Endothelial cell of umbilical vein (primary cell): ENCODE results near the gene RAX. TPM values are rescaled to one million over a fixed set of nuclear protein-coding genes. Genes with fewer than 3 reads are reported as not detected.

Experiments used
- BruUV-seq: library from RNA; stranded (reverse); fragments of 400-500 nt; replicated peaks from 2 replicates; lab custom pipeline; 2021; lab: Mats Ljungman, UMichigan
- CTCF ChIA-PET: fragments of 300-600, 350-600 bp; sonication (Branson Sonifier 250); formaldehyde crosslinking; loops from one replicate; lab custom pipeline; 2021; ENCODE audit warnings: antibody characterized with exemption, inconsistent platforms; lab: Charles Lee
- POLR2A ChIA-PET: fragments of 300-600, 350-600 bp; sonication (Branson Sonifier 250); formaldehyde crosslinking; loops from one replicate; lab custom pipeline; 2021; ENCODE audit warnings: antibody characterized with exemption, inconsistent platforms; lab: Charles Lee
- DNase-seq: peaks from one replicate; pipeline ENCODE4 v3.0.0-alpha.2; 2011; ENCODE audit warnings: low read depth, low spot score
- FAIRE-seq: peaks from 2 replicates; lab custom pipeline; 2011; peaks lifted over from hg19 to GRCh38; lab: Jason Lieb, UNC
- H2AFZ ChIP-seq: 2 replicates; pipeline ENCODE4 v1.6.0; 2012; ENCODE audit warnings: low read depth, low read length, control low read depth, inconsistent platforms
- H3K27ac ChIP-seq: 2 replicates; pipeline ENCODE4 v1.5.1; 2011; ENCODE audit warnings: low read depth, mild to moderate bottlenecking, control low read depth, low read length, moderate library complexity; ENCODE audit not compliant: insufficient read depth
- H3K27me3 ChIP-seq, 2 experiments: 2 replicates each; pipeline versions ENCODE4 v1.6.0 to v1.6.1; 2011; ENCODE audit warnings: low read length in 2 of 2, mixed read lengths in 1 of 2; ENCODE audit not compliant: control insufficient read depth in 2 of 2, insufficient read depth in 2 of 2
- H3K36me3 ChIP-seq, 2 experiments: 2 replicates in 1 of 2; 3 replicates in 1 of 2; pipeline ENCODE4 v1.5.1; 2011; ENCODE audit warnings: low read length in 2 of 2, mild to moderate bottlenecking in 1 of 2, moderate library complexity in 1 of 2; ENCODE audit not compliant: control insufficient read depth in 2 of 2, insufficient read depth in 2 of 2; ENCODE audit errors: extremely low read depth in 1 of 2
- H3K4me1 ChIP-seq: 3 replicates; pipeline ENCODE4 v1.5.1; 2011; ENCODE audit warnings: mild to moderate bottlenecking, low read length; ENCODE audit not compliant: control insufficient read depth, insufficient read depth; ENCODE audit errors: extremely low read depth
- H3K4me2 ChIP-seq: 2 replicates; pipeline ENCODE4 v1.6.1; 2011; ENCODE audit warnings: low read length, control low read depth, mixed read lengths; ENCODE audit not compliant: insufficient read depth
- H3K4me3 ChIP-seq, 3 experiments: fragments of 200-600 bp in 1 of 3; sonication (generic), shearing (Covaris generic) in 1 of 3; replicated peaks in 1 of 3; 2 replicates each; pipeline ENCODE4 v1.5.1; 2011 to 2016; ENCODE audit warnings: control low read depth in 3 of 3, low read length in 3 of 3, mild to moderate bottlenecking in 2 of 3, inconsistent platforms in 1 of 3, low read depth in 1 of 3, moderate library complexity in 1 of 3; ENCODE audit not compliant: insufficient read depth in 1 of 3
- H3K79me2 ChIP-seq: 2 replicates; pipeline ENCODE4 v1.6.0; 2012; ENCODE audit warnings: low read length, inconsistent platforms; ENCODE audit not compliant: control insufficient read depth, insufficient read depth
- H3K9ac ChIP-seq: replicated peaks from 2 replicates; pipeline ENCODE3; 2011; ENCODE audit warnings: low read length, control low read depth; ENCODE audit not compliant: insufficient read depth; ENCODE audit errors: extremely low read depth
- H3K9me1 ChIP-seq: replicated peaks from 3 replicates; pipeline ENCODE4 v1.6.0; 2011; ENCODE audit warnings: mild to moderate bottlenecking, low read length; ENCODE audit not compliant: control insufficient read depth, insufficient read depth; ENCODE audit errors: extremely low read depth
- H3K9me3 ChIP-seq: replicated peaks from 2 replicates; pipeline ENCODE4 v1.5.1; 2012; ENCODE audit warnings: low read length, inconsistent platforms; ENCODE audit not compliant: control insufficient read depth, insufficient read depth
- H4K20me1 ChIP-seq: replicated peaks from 2 replicates; pipeline ENCODE3; 2011; ENCODE audit warnings: mild to moderate bottlenecking, low read length; ENCODE audit not compliant: control insufficient read depth, insufficient read depth; ENCODE audit errors: extremely low read depth
- CTCF ChIP-seq, 2 donors: IDR thresholded peaks; 1 replicate in 1 of 2; 2 replicates in 1 of 2; pipeline ENCODE4 v1.5.1; 2011; ENCODE audit warnings: low read length in 2 of 2, mild to moderate bottlenecking in 2 of 2, moderate library complexity in 2 of 2, control low read depth in 1 of 2, inconsistent platforms in 1 of 2, low read depth in 1 of 2; ENCODE audit not compliant: insufficient read depth in 1 of 2; ENCODE audit errors: extremely low read depth in 1 of 2
- EZH2 ChIP-seq: IDR thresholded peaks from 2 replicates; pipeline ENCODE4 v1.6.1; 2012; ENCODE audit warnings: borderline replicate concordance, low read depth, mild to moderate bottlenecking, moderate library complexity, low read length, inconsistent platforms; ENCODE audit not compliant: severe bottlenecking
- FOS ChIP-seq: IDR thresholded peaks from 2 replicates; pipeline ENCODE4 v1.6.1; 2011; ENCODE audit warnings: mild to moderate bottlenecking, low read length, moderate library complexity, borderline replicate concordance; ENCODE audit not compliant: insufficient read depth
- GATA2 ChIP-seq: IDR thresholded peaks from 2 replicates; pipeline ENCODE4 v1.7.0; 2011; ENCODE audit warnings: low read depth, mild to moderate bottlenecking, moderate library complexity, mixed read lengths, low read length; ENCODE audit not compliant: insufficient read length, insufficient read depth
- JUN ChIP-seq: IDR thresholded peaks from 2 replicates; pipeline ENCODE4 v1.6.1; 2011; ENCODE audit warnings: borderline replicate concordance, low read depth; ENCODE audit not compliant: insufficient read length, insufficient read depth
- MAX ChIP-seq: IDR thresholded peaks from 2 replicates; pipeline ENCODE4 v1.6.1; 2011; ENCODE audit not compliant: insufficient read depth, insufficient read length
- MYC ChIP-seq: IDR thresholded peaks from one replicate; pipeline ENCODE4 v1.6.1; 2011; ENCODE audit warnings: mild to moderate bottlenecking, low read depth, low read length
- POLR2A ChIP-seq: IDR thresholded peaks from 2 replicates; pipeline ENCODE4 v1.6.1; 2012; ENCODE audit warnings: low read depth, mild to moderate bottlenecking, control low read depth, low read length
- POLR2AphosphoS5 ChIP-seq: IDR thresholded peaks from 2 replicates; pipeline ENCODE4 v1.6.1; 2012; ENCODE audit warnings: low read depth, mild to moderate bottlenecking, control low read depth, low read length, moderate library complexity; ENCODE audit not compliant: insufficient read depth
- dilution Hi-C: fragments of 300-500 bp; cut with MboI; formaldehyde crosslinking; loops from one replicate; pipeline ENCODE4 v1.15.0; 2019; ENCODE audit warnings: low sequenced_read_pairs; ENCODE audit not compliant: extremely low pct_ligation_motif_present
- intact Hi-C: fragments of 100-400 bp; cut with micrococcal nuclease; formaldehyde crosslinking; loops from one replicate; pipeline ENCODE4 v1.10.0; 2022
- polyA plus RNA-seq, 4 experiments: library from polyadenylated mRNA; depleted of rRNA in 3 of 4; stranded (reverse) in 3 of 4; unstranded in 1 of 4; fragments of >200 nt; gene quantifications; 2 replicates each; pipeline versions ENCODE4 v1.2.1 to v1.2.3, GENCODE V29; 2011 to 2012; ENCODE audit warnings: missing spikeins in 1 of 4
- total RNA-seq: library from RNA; stranded (reverse); gene quantifications from 2 replicates; pipeline ENCODE4 v1.2.3, GENCODE V29; 2021

Gene RAX
- total and polyA plus RNA-seq, 2 donors (not counting 3 experiments of a cell fraction or from before 2014, with no cell fraction given), result not detected

GRCh38 chr18:59229701-59230443 lies 43.4 kb downstream of the RAX start:
- ChIA-PET CTCF (interaction anchor here (1.0 to 1.3 kb wide), 2 partner anchors 28 to 78 kb away, joined by 3 read pairs; no protein-coding TSS in a partner anchor), POLR2A (no interaction called here)
- dilution Hi-C loops, result no loop called here
- Histone ChIP-seq H3K9me3 (no peaks in the 10 kb centered on the region), H3K27ac (no peak overlapping the region), H3K9me1 (no peaks in the 10 kb centered on the region), H2AFZ (no peak overlapping the region), H3K36me3 (no peaks in the 10 kb centered on the region), H4K20me1 (no peaks in the 10 kb centered on the region), H3K4me1 (no peaks in the 10 kb centered on the region), H3K9ac (no peak overlapping the region), H3K4me3 (no peak overlapping the region), H3K27me3 (peaks cover 3 to 6% of the 10 kb centered on the region in 2 experiments), H3K79me2 (no peaks in the 10 kb centered on the region), H3K4me2 (no peak overlapping the region)
- no peak for FAIRE-seq
- BruUV-seq, result no TSS peak
- intact Hi-C loops, result no loop called here
- TF ChIP-seq EZH2 (no peak), CTCF (IDR thresholded peaks at IDR 0.05; ENCODE audit: extremely low read depth in 1 of 2, insufficient read depth in 1 of 2, low read depth in 1 of 2, low read length in 2 of 2) (no peak), POLR2AphosphoS5 (no peak), FOS (no peak), MAX (no peak), MYC (no peak), POLR2A (no peak), GATA2 (no peak), JUN (no peak)
- DNase-seq, result no peak
